Measurements from ENCODE around the gene GALR3.

- TF ChIP-seq EP300 (IDR thresholded peaks at IDR 0.05; ENCODE audit: borderline replicate concordance) (no peak), TAF1 (IDR thresholded peaks at IDR 0.05; ENCODE audit: low read depth) (no peak), EGR1 (IDR thresholded peaks at IDR 0.05) (no peak), YY1 (IDR thresholded peaks at IDR 0.05; ENCODE audit: low read depth) (no peak), CEBPB (IDR thresholded peaks at IDR 0.05) (no peak), REST (IDR thresholded peaks at IDR 0.05; ENCODE audit: low read depth) (no peak), NFIC (IDR thresholded peaks at IDR 0.05) (no peak), TEAD4 (IDR thresholded peaks at IDR 0.05) (no peak), RAD21 (IDR thresholded peaks at IDR 0.05; ENCODE audit: low read depth) (no peak)
These were observed 23.3 kb downstream of the GALR3 start for GRCh38 chr22:37846433-37846832.
